Occipital lobe (tissue), 2 donors: ENCODE measurements around the gene SLC35E3. TPM values are rescaled to one million over a fixed set of nuclear protein-coding genes. Genes with fewer than 3 reads are reported as not detected.
"Not testable (repeated sequence)": the region's sequence is repeated elsewhere in the genome, so short reads cannot be mapped to it uniquely, and the experiment has no call there.

ENCODE experiments used
- DNase-seq: peaks from one replicate; lab custom pipeline; 2025; lab: John Stamatoyannopoulos, UW
- total RNA-seq: library from RNA; depleted of rRNA; stranded (reverse); fragments of >200 nt; gene quantifications from one replicate; pipeline ENCODE4 v1.2.3, GENCODE V29; 2014

SLC35E3 gene
- total RNA-seq, 1 donor from 2014 or later: 10.8 TPM

- DNase-seq: no peak
These were observed 66.7 kb downstream of the SLC35E3 start for GRCh38 chr12:68812553-68813241.

GRCh38 chr12:68813242-68813593, 67.2 kb downstream of the SLC35E3 start:
- DNase-seq: no peak

DNA sequence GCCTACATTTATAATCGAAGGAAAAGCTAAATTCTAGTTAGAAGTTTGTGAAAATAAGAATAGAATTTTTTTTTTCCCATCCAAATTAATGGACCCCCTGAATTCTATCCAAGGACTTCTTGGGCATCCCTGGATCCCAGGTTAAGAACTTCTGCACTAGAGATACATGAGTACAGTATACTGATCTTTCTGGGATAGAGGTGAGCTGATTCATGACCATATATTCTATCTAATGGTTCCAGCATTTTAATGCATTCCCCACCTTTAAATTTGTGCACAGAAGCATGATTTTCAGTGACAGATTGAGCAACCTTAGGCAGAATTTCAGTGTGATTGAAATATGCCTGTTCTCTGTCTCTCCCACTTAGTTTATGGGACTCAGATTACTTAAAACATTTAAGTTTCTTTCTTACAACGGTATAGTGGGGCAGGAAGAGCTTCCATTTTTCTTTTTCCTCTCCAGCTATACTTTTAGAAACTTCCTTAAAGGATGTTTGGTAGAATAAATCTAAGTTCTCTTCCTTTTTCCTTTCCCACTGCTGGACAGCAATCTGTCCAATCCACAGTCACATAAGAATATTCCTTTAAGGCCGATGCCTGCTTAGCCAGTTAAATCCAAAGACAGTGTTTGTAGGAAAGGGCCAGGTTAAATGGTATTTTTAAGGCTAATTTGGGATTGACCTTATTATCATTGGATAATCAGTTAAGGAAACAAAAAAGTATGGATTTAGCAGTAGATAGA, 68.7 kb downstream of the SLC35E3 start:
- no peak for DNase-seq

- no peak for DNase-seq
These were observed 69.4 kb downstream of the SLC35E3 start for GRCh38 chr12:68815232-68815927.

DNA sequence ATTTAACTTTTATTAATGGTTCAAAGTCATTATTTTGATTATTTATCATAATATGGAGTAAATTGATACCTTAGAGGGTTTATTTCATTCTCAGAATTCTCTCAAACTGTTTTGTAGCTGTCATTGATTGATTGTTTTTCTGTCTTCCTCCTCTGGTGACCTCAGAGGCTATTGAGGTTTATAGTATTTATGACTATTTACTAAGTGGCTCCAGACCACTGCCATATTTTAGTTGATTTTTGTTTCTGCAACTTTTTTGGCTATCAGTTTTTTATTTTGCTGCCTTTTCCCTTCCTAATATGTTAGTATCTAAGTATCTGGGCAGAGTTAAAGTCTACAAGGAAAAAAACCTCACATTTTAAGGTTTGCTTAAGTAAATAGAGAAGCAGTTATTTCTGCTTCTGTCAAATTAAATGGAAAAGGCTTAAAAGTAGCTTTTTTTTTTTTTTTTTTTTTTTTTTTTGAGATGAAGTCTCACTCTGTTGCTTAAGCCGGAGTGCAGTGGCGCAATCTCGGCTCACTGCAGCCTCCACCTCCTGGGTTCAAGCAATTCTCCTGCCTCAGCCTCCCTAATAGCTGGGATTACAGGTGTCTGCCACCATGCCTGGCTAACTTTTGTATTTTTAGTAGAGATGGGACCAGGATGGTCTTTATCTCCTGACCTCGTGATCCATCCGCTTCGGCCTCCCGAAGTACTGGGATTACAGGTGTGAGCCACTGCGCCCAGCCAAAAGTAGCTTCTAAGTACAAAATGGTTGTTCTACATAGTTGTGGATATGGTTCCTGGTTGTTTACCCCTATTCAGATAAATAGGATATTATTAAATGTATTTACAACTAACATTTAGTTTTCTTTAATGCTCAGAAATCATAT, 70.2 kb downstream of the SLC35E3 start:
- no peak for DNase-seq

DNA sequence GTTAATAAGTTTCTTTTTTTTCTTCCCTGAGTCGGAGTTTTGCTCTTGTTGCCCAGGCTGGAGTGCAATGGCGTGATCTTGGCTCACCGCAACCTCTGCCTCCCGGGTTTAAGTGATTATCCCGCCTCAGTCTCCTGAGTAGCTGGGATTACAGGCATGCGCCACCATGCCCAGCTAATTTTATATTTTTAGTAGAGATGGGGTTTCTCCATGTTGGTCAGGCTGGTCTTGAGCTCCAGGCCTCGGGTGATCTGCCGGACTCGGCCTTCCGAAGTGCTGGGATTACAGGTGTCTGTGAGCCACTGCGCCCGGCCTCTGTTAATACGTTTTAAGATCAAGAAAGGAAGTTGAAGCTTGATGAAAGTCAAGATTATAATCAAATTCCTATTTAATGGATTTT, 73.5 kb downstream of the SLC35E3 start:
- not testable (repeated sequence) for DNase-seq

DNA sequence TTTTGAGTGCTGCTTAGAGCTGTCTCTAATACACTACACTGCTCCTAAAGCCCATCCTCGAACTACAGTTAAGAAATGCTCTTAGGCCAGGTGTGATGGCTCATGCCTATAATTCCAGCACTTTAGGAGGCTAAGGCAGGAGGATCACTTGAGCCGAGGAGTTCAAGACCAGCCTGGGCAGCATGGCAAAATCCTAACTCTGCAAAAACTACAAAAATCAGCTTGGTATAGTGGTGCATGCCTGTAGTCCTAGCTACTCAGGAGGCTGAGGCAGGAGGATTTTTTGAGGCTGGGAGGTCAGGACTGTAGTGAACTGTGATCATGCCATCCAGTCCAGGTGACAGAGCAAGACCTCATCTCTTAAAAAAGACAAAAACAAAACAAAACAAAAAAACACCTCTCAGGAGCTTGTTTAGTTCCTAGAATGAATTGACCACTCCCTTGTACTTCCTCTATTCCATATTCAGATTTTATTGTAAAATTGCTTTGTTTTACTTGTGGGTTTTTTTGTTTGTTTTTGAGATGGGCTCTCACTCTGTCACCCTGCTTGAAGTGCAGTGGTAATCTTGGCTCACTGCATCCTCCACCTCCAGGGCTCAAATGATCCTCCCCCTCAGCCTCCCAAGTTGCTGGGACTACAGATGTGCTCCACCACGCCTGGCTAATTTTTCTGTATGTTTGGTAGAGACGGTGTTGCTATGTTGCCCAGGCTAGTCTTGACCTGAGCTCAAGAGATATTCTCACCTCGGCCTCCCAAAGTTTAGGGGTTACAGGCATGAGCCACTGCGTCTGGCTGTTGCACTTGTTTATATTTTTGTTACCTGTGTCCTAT, 75.6 kb downstream of the SLC35E3 start:
- no peak for DNase-seq

DNA sequence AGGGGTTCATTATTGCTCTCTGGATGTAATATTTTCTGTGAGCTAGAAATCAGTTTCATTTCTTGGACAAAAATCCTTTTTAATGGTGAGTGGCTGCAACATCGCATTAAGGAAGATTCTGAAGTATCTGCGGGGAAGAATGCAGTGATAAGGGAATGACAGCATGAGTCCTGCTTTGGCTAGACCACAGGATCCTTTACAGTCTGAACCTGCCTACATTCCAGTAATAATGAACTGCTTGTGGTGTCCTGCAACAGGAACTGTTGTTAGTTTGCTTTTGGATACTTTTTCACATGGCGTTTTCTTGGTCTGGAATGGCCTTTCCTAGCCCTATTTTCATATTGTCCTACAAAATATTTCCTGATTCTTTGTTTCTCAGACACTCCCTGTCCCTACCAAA, 77.7 kb downstream of the SLC35E3 start:
- no peak for DNase-seq

DNA sequence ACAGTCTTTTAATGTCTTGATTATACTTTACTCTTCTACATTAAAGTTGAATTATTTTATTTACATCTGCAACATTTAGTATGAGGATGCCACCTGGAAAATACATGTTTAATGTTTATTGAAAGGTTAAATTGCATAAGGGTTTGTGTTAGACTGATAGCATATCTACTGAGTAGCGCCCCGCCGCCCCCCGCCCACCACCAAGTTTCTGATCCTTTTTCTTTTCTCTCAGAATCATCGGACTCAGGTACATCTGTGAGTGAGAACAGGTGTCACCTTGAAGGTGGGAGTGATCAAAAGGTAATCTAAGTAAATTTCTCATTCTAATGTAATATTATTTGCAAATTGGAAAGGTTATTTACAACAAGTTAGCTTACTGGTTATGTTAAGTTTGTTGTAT, 78.2 kb downstream of the SLC35E3 start:
- DNase-seq: no peak

- DNase-seq: no peak
These were observed 78.7 kb downstream of the SLC35E3 start for GRCh38 chr12:68824597-68825250.

- no peak for DNase-seq
These were observed 79.7 kb downstream of the SLC35E3 start for GRCh38 chr12:68825569-68826217.

DNA sequence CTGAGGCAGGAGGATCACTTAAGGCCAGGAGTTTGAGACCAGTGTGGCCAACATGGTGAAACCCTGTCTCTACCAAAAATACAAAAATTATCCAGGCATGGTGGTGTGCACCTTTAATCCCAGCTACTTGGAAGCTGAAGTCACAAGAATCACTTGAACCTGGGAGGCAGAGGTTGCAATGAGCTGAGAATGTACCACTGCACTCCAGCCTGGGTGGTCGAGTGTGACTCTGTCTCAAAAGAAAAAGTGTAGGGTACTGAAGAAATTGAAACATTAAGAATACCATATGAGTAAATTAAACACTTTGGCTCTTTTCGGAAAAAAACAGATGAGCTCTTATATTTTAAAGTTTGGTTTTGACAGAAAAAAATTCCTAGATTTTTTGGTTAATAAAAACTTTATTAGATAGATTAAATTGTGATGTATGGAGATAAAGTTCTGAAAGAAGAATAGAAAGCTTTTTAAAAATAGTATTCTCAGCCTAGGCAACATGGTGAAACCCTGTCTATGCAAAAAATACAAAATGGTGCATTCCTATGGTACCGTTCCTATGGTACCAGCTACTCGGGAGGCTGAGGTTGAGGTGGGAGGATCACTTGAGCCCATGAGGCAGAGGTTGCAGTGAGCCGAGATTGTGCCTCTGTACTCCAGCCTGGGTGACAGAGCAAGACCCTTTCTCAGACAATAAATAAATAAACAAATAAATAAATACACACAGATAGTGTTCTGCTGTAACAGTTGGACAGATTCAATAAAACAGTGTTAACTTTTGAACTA, 82.1 kb downstream of the SLC35E3 start:
- no peak for DNase-seq

- DNase-seq: no peak
These were observed 82.7 kb downstream of the SLC35E3 start for GRCh38 chr12:68828672-68829068.

Other genes with a start within 250 kb of the SLC35E3 start
- gene RAP1B, start 135.3 kb upstream of the SLC35E3 start, total RNA-seq: 110 TPM
- gene NUP107, start 59.2 kb upstream of the SLC35E3 start, total RNA-seq: 72.1 TPM
- gene MDM2, start 62.0 kb downstream of the SLC35E3 start, total RNA-seq: 60.7 TPM
- 1.7 TPM for gene CPM, start 187.0 kb downstream of the SLC35E3 start, total RNA-seq